Kidney (tissue), 14 donors: Measurements from ENCODE around the gene ABL2. TPM values are rescaled to one million over a fixed set of nuclear protein-coding genes. Genes with fewer than 3 reads are reported as not detected.

ENCODE experiments used
- DNase-seq, 5 donors: peaks; one replicate each; pipeline ENCODE4 v3.0.0-alpha.2; 2013 to 2020
- FAIRE-seq: peaks from 2 replicates; lab custom pipeline; 2012; peaks lifted over from hg19 to GRCh38; lab: Jason Lieb, UNC
- H3K27ac ChIP-seq, 2 donors: one replicate each; pipeline ENCODE4 v1.7.0; 2013; ENCODE audit warnings: low read depth in 2 of 2, low read length in 2 of 2, inconsistent platforms in 1 of 2
- H3K27me3 ChIP-seq: one replicate; pipeline ENCODE4 v1.7.1; 2013; ENCODE audit warnings: low read length, inconsistent platforms; ENCODE audit not compliant: control insufficient read depth, insufficient read depth
- H3K36me3 ChIP-seq, 3 donors: one replicate each; pipeline versions ENCODE4 v1.7.0 to v1.7.1; 2013; ENCODE audit warnings: low read length in 3 of 3, control low read depth in 1 of 3, inconsistent platforms in 1 of 3; ENCODE audit not compliant: insufficient read depth in 3 of 3, control insufficient read depth in 2 of 3
- H3K4me1 ChIP-seq, 3 donors: one replicate each; pipeline versions ENCODE4 v1.7.0 to v1.7.1; 2013; ENCODE audit warnings: low read length in 3 of 3, inconsistent platforms in 1 of 3, low read depth in 1 of 3; ENCODE audit not compliant: control insufficient read depth in 2 of 3, insufficient read depth in 2 of 3
- H3K4me3 ChIP-seq, 3 donors: one replicate each; pipeline versions ENCODE4 v1.7.0 to v1.8.1; 2013; ENCODE audit warnings: low read length in 3 of 3, control low read depth in 1 of 3, inconsistent platforms in 1 of 3
- H3K9ac ChIP-seq, 3 donors: one replicate each; pipeline versions ENCODE4 v1.7.0 to v1.7.1; 2013; ENCODE audit warnings: low read length in 3 of 3, control low read depth in 1 of 3, inconsistent platforms in 1 of 3
- H3K9me3 ChIP-seq, 3 donors: one replicate each; pipeline versions ENCODE4 v1.7.0 to v1.7.1; 2013; ENCODE audit warnings: low read length in 3 of 3, control low read depth in 1 of 3, inconsistent platforms in 1 of 3; ENCODE audit not compliant: control insufficient read depth in 2 of 3, insufficient read depth in 1 of 3
- intact Hi-C: fragments of 100-400 bp; cut with DNase I; formaldehyde crosslinking; loops from one replicate; pipeline ENCODE4 v1.11.1; 2022
- polyA plus RNA-seq: library from polyadenylated mRNA; stranded (reverse); fragments of 350-450 nt; fragmentation: Illumina TruSeq; extraction: RNeasy Lipid Tissue Mini Kit (QIAGEN cat#74804); gene quantifications from one replicate; pipeline ENCODE4 v1.2.3, GENCODE V29; 2014; ENCODE audit warnings: low read depth, low replicate concordance; ENCODE audit not compliant: insufficient read depth
- total RNA-seq: library from RNA; stranded (reverse); fragmentation: NEBNext Ultra II Directional; extraction: Animal tissue kit (Norgen Biotek cat#: 25700); gene quantifications from one replicate; pipeline ENCODE4 v1.2.1, GENCODE V29; 2021
- TF ChIP-seq, protein P1 (sequence below): IDR thresholded peaks from 3 replicates; pipeline ENCODE4 v1.5.1; 2012; ENCODE audit warnings: mild to moderate bottlenecking, moderate library complexity, borderline replicate concordance; ENCODE audit not compliant: insufficient read depth; ENCODE audit errors: extremely low read depth
- donor health status: control.
- donor health status: control.
- donor health status: control.
- donor health status: control.
- donor health status: control.
- donor health status: DM: yes; HTN: yes; CAD: no.
- donor health status: Normal renal cell carcinoma (clear cell type).

The ABL2 gene
- total and polyA plus RNA-seq, 2 donors from 2014 or later = 1.6 to 29.6 TPM

DNA sequence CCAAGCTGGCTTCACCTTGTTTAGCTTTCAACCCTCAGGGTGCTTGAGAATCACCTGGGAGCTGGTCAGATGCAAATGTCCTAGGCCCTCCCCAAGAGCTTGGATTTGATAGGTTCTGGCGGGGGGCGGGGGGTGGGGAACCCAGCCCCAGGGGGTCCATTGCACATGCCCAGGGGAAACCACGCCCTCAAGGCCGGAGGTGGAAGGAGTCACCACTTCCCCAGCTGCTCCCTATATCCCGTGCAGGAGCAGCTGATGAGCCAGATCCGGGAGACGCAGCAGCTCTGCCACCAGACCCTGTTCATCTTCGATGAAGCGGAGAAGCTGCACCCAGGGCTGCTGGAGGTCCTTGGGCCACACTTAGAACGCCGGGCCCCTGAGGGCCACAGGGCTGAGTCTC lies 141.8 kb downstream of the ABL2 start:
- peaks cover 0 to 20% (median 13%) of the 10 kb centered on the region in 3 donors for H3K4me1 ChIP-seq
- no peaks in the 10 kb centered on the region for H3K27me3 ChIP-seq
- no peak overlapping the region for H3K4me3 ChIP-seq
- peaks cover 0 to 5% (median 5%) of the 10 kb centered on the region in 3 donors for H3K36me3 ChIP-seq
- TF ChIP-seq, protein P1, sequence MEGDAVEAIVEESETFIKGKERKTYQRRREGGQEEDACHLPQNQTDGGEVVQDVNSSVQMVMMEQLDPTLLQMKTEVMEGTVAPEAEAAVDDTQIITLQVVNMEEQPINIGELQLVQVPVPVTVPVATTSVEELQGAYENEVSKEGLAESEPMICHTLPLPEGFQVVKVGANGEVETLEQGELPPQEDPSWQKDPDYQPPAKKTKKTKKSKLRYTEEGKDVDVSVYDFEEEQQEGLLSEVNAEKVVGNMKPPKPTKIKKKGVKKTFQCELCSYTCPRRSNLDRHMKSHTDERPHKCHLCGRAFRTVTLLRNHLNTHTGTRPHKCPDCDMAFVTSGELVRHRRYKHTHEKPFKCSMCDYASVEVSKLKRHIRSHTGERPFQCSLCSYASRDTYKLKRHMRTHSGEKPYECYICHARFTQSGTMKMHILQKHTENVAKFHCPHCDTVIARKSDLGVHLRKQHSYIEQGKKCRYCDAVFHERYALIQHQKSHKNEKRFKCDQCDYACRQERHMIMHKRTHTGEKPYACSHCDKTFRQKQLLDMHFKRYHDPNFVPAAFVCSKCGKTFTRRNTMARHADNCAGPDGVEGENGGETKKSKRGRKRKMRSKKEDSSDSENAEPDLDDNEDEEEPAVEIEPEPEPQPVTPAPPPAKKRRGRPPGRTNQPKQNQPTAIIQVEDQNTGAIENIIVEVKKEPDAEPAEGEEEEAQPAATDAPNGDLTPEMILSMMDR = no peak
- H3K9ac ChIP-seq = no peak overlapping the region
- no peaks in the 10 kb centered on the region for H3K9me3 ChIP-seq
- no peak for FAIRE-seq
- intact Hi-C loops = no loop called here
- no peak overlapping the region for H3K27ac ChIP-seq
- DNase-seq = peak in 1 of 5 donors; percentile 28

DNA sequence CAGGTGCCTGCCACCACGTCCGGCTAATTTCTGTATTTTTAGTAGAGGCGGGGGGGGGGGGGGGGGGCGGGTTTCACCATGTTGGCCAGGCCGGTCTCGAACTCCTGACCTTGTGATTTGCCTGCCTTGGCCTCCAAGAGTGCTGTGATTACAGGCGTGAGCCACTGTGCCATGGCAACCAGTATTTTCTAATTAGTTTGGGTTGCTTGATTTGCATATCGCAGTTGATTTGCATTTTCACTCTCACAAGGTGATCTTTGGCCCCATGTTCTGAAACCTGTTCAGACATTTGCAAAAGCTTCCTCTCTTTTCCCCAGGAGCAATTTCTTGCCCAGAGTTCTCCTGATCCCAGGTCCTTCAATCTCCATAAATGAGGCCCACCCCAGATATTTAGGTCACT lies 145.9 kb downstream of the ABL2 start:
- Histone ChIP-seq H3K4me1 (peaks cover 0 to 15% (median 6%) of the 10 kb centered on the region in 3 donors), H3K4me3 (no peak overlapping the region), H3K27me3 (no peaks in the 10 kb centered on the region), H3K9ac (no peak overlapping the region), H3K27ac (no peak overlapping the region), H3K9me3 (no peaks in the 10 kb centered on the region), H3K36me3 (peaks cover 0 to 5% (median 4%) of the 10 kb centered on the region in 3 donors)
- DNase-seq (no peak), FAIRE-seq (no peak)
- TF ChIP-seq, protein P1 = no peak
- intact Hi-C loops = no loop called here

DNA sequence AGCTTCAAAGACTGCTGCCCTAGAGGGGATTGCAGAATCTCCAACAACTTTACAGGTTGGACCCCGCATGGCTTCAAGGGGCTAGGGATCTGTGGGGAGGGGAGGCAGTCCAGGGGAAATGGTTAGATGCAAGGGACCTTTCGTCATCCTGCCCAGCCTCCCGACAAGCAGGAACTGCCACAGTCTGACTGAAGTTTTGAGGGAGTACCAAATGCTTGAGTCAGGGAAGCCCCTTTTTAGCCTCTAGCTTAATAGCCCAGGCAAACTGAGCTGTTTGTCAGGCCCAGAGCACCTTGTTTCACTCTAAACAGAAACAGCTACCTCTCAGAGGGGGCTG lies 146.5 kb downstream of the ABL2 start:
- TF ChIP-seq, protein P1 = no peak
- peak overlapping the region in 1 of 2 donors; percentile 32 for H3K27ac ChIP-seq
- H3K27me3 ChIP-seq = no peaks in the 10 kb centered on the region
- H3K9me3 ChIP-seq = no peaks in the 10 kb centered on the region
- FAIRE-seq = no peak
- DNase-seq = peak in 1 of 5 donors; percentile 35
- peaks cover 0 to 5% (median 2%) of the 10 kb centered on the region in 3 donors for H3K36me3 ChIP-seq
- H3K9ac ChIP-seq = peak overlapping the region in 1 of 3 donors; percentile 88
- intact Hi-C loops = no loop called here
- H3K4me3 ChIP-seq = peak overlapping the region in 2 of 3 donors; percentile 68 to 75
- H3K4me1 ChIP-seq = peaks cover 0 to 15% (median 6%) of the 10 kb centered on the region in 3 donors
